Measurements from ENCODE around the gene DNAH2. TPM values are rescaled to one million over a fixed set of nuclear protein-coding genes. Genes with fewer than 3 reads are reported as not detected.

DNAH2 gene
- total and polyA plus RNA-seq, 2 of the 8 experiments (the other 6 are each of a cell fraction or from before 2014, with no cell fraction given) = 0.13 to 0.18 TPM

DNA sequence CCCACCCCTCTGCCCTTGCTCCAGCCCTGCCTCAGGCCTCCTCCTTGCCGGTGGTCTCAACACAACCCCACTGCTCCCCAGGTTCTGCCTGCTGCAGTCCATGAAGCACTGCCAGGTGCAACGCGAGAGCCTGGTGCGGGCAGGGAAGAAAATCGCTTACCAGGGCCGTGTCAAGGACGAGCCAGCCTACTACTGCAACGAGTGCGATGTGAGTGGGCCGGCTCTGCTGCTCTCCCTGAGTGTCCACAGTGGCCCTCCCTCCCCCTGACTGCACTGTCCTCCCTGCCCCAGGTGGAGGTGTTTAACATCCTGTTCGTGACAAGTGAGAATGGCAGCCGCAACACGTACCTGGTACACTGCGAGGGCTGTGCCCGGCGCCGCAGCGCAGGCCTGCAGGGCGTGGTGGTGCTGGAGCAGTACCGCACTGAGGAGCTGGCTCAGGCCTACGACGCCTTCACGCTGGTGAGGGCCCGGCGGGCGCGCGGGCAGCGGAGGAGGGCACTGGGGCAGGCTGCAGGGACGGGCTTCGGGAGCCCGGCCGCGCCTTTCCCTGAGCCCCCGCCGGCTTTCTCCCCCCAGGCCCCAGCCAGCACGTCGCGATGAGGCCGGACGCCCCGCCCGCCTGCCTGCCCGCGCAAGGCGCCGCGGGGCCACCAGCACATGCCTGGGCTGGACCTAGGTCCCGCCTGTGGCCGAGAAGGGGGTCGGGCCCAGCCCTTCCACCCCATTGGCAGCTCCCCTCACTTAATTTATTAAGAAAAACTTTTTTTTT lies 135.6 kb downstream of the DNAH2 start:
- H3K56ac ChIP-seq (replicated peaks; ENCODE audit: insufficient read length, low read depth, low read length) = no peak overlapping the region
- ChIA-PET CTCF (ENCODE audit: partially characterized antibody) (interaction anchor here (0.7 to 4.9 kb wide), 3 partner anchors 18 to 110 kb away, joined by 3 to 44 read pairs (median 3); partner anchors contain the start of gene KDM6B), POLR2A (ENCODE audit: partially characterized antibody) (interaction anchor here (0.6 to 4.0 kb wide), 5 partner anchors 8 to 228 kb away, joined by 3 to 24 read pairs (median 5); no protein-coding TSS in a partner anchor)
- H4K8ac ChIP-seq (ENCODE audit: extremely low read depth, insufficient read depth, low read length) = no peak overlapping the region
- H3K9me3 ChIP-seq (ENCODE audit: insufficient read depth in 2 of 2, low read depth in 1 of 2, low read length in 1 of 2) = no peaks in the 10 kb centered on the region
- no peaks in the 10 kb centered on the region for H3K79me2 ChIP-seq (ENCODE audit: control insufficient read depth in 1 of 2, insufficient read depth in 2 of 2, low read length in 2 of 2)
- peaks cover 0 to 4% (median 0%) of the 10 kb centered on the region in 4 experiments; a peak in 3 of 8 replicates for H3K36me3 ChIP-seq (ENCODE audit: control insufficient read depth in 2 of 4, insufficient read depth in 4 of 4, low read length in 3 of 4)
- no peak overlapping the region for H2BK20ac ChIP-seq (ENCODE audit: low read length)
- H3K23me2 ChIP-seq (ENCODE audit: low read depth, low read length) = peaks cover 20% of the 10 kb centered on the region
- H3K23ac ChIP-seq (ENCODE audit: insufficient read length) = no peak overlapping the region
- peak overlapping the region; percentile 75; the same call in 1 of the 2 replicates for H2BK15ac ChIP-seq (ENCODE audit: low read length)
- H3K27ac ChIP-seq (ENCODE audit: low read depth, low read length) = no peak overlapping the region
- no peak overlapping the region for H3K4ac ChIP-seq (replicated peaks; ENCODE audit: insufficient read length, low read depth, low read length)
- H3K27me3 ChIP-seq (replicated peaks in 1 of 4; ENCODE audit: control insufficient read depth in 3 of 4, extremely low read depth in 1 of 4, insufficient read depth in 3 of 4, low read length in 3 of 4) = peaks cover 32 to 53% (median 49%) of the 10 kb centered on the region in 4 experiments
- no peak overlapping the region for H2BK120ac ChIP-seq (replicated peaks; ENCODE audit: low read depth, low read length)
- H3K4me1 ChIP-seq (replicated peaks in 1 of 4; ENCODE audit: control insufficient read depth in 3 of 4, insufficient read depth in 4 of 4, low read length in 3 of 4) = peaks cover 0 to 40% (median 32%) of the 10 kb centered on the region in 4 experiments; a peak in 6 of 7 replicates
- DNase-seq (ENCODE audit: low read depth in 1 of 2, low spot score in 2 of 2) (peak in 1 of 2 experiments; percentile 78), FAIRE-seq (no peak)
- no peak overlapping the region for H2AFZ ChIP-seq (ENCODE audit: low read length)
- no peak overlapping the region for H3K9ac ChIP-seq (replicated peaks in 1 of 4; ENCODE audit: extremely low read depth in 1 of 4, low read depth in 3 of 4, low read length in 3 of 4)
- no peak overlapping the region for H4K91ac ChIP-seq (replicated peaks; ENCODE audit: insufficient read length, low read length)
- no peaks in the 10 kb centered on the region for H3K79me1 ChIP-seq (ENCODE audit: low read depth, low read length)
- peak overlapping the region; percentile 3 to 84 (median 26); a peak in 6 of 8 replicates for H3K4me3 ChIP-seq (ENCODE audit: extremely low read depth in 1 of 4, insufficient read depth in 2 of 4, low read depth in 3 of 4, low read length in 4 of 4)
- no peak overlapping the region for H2BK5ac ChIP-seq (ENCODE audit: low read depth, low read length)
- peaks cover 0 to 23% of the 10 kb centered on the region in 2 experiments for H4K20me1 ChIP-seq (replicated peaks in 1 of 2; ENCODE audit: control insufficient read depth in 1 of 2, insufficient read depth in 2 of 2, low read length in 2 of 2)
- H2BK12ac ChIP-seq (ENCODE audit: low read depth, low read length) = peak overlapping the region; percentile 75; the same call in 1 of the 2 replicates
- peak overlapping the region; percentile 25 for H3K18ac ChIP-seq (ENCODE audit: extremely low read depth, low read length)
- H4K5ac ChIP-seq (ENCODE audit: insufficient read length, low read depth, low read length) = no peak overlapping the region
- H2AK5ac ChIP-seq (ENCODE audit: low read depth, low read length) = 0 out of 2 replicates have a peak overlapping the region, but pooled peaks have one; percentile 70
- peak overlapping the region; percentile 74 to 97 for H3K4me2 ChIP-seq (ENCODE audit: insufficient read depth in 1 of 2, low read depth in 2 of 2, low read length in 2 of 2)
- H3K14ac ChIP-seq (ENCODE audit: insufficient read length) = no peak overlapping the region
- WGBS, 2 experiments (ENCODE audit: extremely low coverage in 1 of 2, insufficient coverage in 1 of 2, insufficient read length in 1 of 2, insufficient replicate concordance in 2 of 2, low coverage in 1 of 2, low lambda C conversion rate in 2 of 2, missing lambda C conversion rate in 1 of 2) = 9% methylated on average over 49 of the region's 51 CpGs; no CpG with 5 or more reads in 1 of the 2 experiments
- TF ChIP-seq HDAC6 (IDR thresholded peaks at IDR 0.05; ENCODE audit: low read depth, low read length) (no peak), CREB1 (IDR thresholded peaks at IDR 0.05) (no peak; the same call in 1 of the 2 replicates), SUZ12 (IDR thresholded peaks at IDR 0.05; ENCODE audit: low read length) (peak; percentile 67), BACH1 (IDR thresholded peaks at IDR 0.05; ENCODE audit: low read length) (no peak), RNF2 (IDR thresholded peaks at IDR 0.05; ENCODE audit: borderline replicate concordance, low read depth, low read length, missing control alignments, poor library complexity, severe bottlenecking) (peak; percentile 36), EZH2 (IDR thresholded peaks at IDR 0.05; ENCODE audit: low read depth, low read length, severe bottlenecking) (peak; percentile 72), GTF2F1 (IDR thresholded peaks at IDR 0.05; ENCODE audit: borderline replicate concordance, low read depth, low read length) (no peak), SIX5 (IDR thresholded peaks at IDR 0.05; ENCODE audit: low read depth, low read length) (no peak)
- TF ChIP-seq, protein P1, sequence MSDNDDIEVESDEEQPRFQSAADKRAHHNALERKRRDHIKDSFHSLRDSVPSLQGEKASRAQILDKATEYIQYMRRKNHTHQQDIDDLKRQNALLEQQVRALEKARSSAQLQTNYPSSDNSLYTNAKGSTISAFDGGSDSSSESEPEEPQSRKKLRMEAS (IDR thresholded peaks at IDR 0.05) = peak; percentile 55; the same call in 1 of the 2 replicates
- TF ChIP-seq, protein P2, sequence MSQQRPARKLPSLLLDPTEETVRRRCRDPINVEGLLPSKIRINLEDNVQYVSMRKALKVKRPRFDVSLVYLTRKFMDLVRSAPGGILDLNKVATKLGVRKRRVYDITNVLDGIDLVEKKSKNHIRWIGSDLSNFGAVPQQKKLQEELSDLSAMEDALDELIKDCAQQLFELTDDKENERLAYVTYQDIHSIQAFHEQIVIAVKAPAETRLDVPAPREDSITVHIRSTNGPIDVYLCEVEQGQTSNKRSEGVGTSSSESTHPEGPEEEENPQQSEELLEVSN (IDR thresholded peaks at IDR 0.05) = peak; percentile 68; the same call in 1 of the 2 replicates
